Smooth muscle cell (in vitro differentiated cells): ENCODE data around the gene ETV4. TPM values are rescaled to one million over a fixed set of nuclear protein-coding genes. Genes with fewer than 3 reads are reported as not detected.

ENCODE experiments used
- DNase-seq: peaks from one replicate; lab custom pipeline; 2025; ENCODE audit not compliant: unreplicated experiment; lab: John Stamatoyannopoulos, UW
- H2AFZ ChIP-seq: fragments of 200-600 bp; sonication (generic); 2 replicates; pipeline ENCODE4 v1.6.0; 2016; ENCODE audit warnings: antibody characterized with exemption, low read depth, mild to moderate bottlenecking
- H3F3A ChIP-seq: fragments of 200-600 bp; sonication (generic); 2 replicates; pipeline ENCODE4 v1.6.0; 2017; ENCODE audit warnings: antibody characterized with exemption, low read depth
- H3K27ac ChIP-seq: fragments of 200-600 bp; sonication (generic); 2 replicates; pipeline ENCODE4 v1.5.1; 2016; ENCODE audit warnings: low read depth, mild to moderate bottlenecking
- H3K27me3 ChIP-seq: fragments of 200-600 bp; sonication (generic); 2 replicates; pipeline ENCODE4 v1.6.1; 2016; ENCODE audit warnings: low read depth, mild to moderate bottlenecking
- H3K36me3 ChIP-seq: fragments of 200-600 bp; sonication (generic); 2 replicates; pipeline ENCODE4 v1.5.1; 2016; ENCODE audit warnings: low read depth
- H3K4me1 ChIP-seq: fragments of 200-600 bp; sonication (generic); 2 replicates; pipeline ENCODE4 v1.5.1; 2016; ENCODE audit warnings: low read depth
- H3K4me2 ChIP-seq: fragments of 200-600 bp; sonication (generic); 2 replicates; pipeline ENCODE4 v1.6.0; 2016; ENCODE audit warnings: mild to moderate bottlenecking
- H3K4me3 ChIP-seq: fragments of 200-600 bp; sonication (generic); 2 replicates; pipeline ENCODE4 v1.5.1; 2016; ENCODE audit warnings: mild to moderate bottlenecking
- H3K79me2 ChIP-seq: fragments of 200-600 bp; sonication (generic); 2 replicates; pipeline ENCODE4 v1.6.0; 2016; ENCODE audit warnings: low read depth, mild to moderate bottlenecking
- H3K9ac ChIP-seq: fragments of 200-600 bp; sonication (generic); 2 replicates; pipeline ENCODE4 v1.6.0; 2016; ENCODE audit warnings: low read depth
- H3K9me3 ChIP-seq: fragments of 200-600 bp; sonication (generic); replicated peaks from 2 replicates; pipeline ENCODE4 v1.5.1; 2016; ENCODE audit warnings: low read depth
- H4K20me1 ChIP-seq: fragments of 200-600 bp; sonication (generic); 2 replicates; pipeline ENCODE4 v1.6.0; 2016; ENCODE audit warnings: low read depth
- WGBS: methylation state at CpG from one replicate; pipeline ENCODE4 v1.1.7; 2016; ENCODE audit warnings: low lambda C conversion rate; 5-methylcytosine and 5-hydroxymethylcytosine counted together
- polyA plus RNA-seq: library from polyadenylated mRNA; unstranded; fragments of >200 nt; fragmentation: Nextera tagmentation; extraction: Ambion mirVana; gene quantifications from 2 replicates; pipeline ENCODE4 v1.2.1, GENCODE V29; 2016
- total RNA-seq: library from RNA; depleted of rRNA; stranded (reverse); fragments of >200 nt; gene quantifications from 2 replicates; pipeline ENCODE4 v1.2.3, GENCODE V29; 2014
- TF ChIP-seq, protein P1 (sequence below): fragments of 200-600 bp; sonication (generic); IDR thresholded peaks from 2 replicates; pipeline ENCODE4 v1.5.1; 2017; ENCODE audit warnings: borderline replicate concordance, mild to moderate bottlenecking, antibody characterized with exemption; ENCODE audit not compliant: insufficient read depth, poor library complexity, severe bottlenecking

Gene ETV4
- total and polyA plus RNA-seq, 2 experiments from 2014 or later, result 21.7 to 33.5 TPM

DNA sequence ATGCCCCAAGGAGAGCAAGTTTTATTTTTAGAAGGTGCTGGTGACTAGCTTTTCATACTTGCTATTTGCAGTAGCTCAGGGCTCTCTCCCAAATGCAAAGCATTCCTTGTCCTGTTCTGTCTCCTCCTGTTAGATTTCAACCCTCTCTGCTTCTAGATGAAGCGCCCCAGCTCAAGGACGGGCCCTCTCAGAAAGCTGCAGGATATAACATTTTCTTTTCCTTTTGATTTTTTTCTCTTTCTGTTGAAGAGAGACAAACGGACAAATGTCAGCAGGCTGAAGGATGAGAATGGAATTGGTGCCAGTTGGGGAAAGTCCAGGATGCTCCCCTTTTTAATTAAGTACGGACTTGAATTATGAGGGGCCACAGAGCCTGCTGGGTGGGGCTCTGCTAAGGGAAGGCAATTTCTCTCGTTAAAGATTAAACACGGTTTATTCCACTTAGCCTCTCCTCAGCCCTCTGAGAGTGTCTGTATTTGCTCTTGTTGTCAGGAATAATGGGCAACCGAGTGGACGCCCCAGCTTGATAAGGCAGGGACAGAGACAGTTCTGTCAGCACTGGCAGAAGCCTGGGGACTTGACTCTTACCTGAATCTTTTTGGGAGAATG lies 6.2 kb upstream of the ETV4 start:
- Histone ChIP-seq H3K9me3 (no peaks in the 10 kb centered on the region), H3K4me3 (no peak overlapping the region), H3K4me1 (peaks cover 10% of the 10 kb centered on the region), H3K79me2 (no peaks in the 10 kb centered on the region), H3K9ac (no peak overlapping the region), H3K27ac (no peak overlapping the region), H3K27me3 (no peaks in the 10 kb centered on the region), H3K36me3 (no peaks in the 10 kb centered on the region), H4K20me1 (no peaks in the 10 kb centered on the region), H3K4me2 (no peak overlapping the region), H3F3A (no peaks in the 10 kb centered on the region), H2AFZ (no peak overlapping the region)
- DNase-seq, result no peak
- TF ChIP-seq, protein P1, sequence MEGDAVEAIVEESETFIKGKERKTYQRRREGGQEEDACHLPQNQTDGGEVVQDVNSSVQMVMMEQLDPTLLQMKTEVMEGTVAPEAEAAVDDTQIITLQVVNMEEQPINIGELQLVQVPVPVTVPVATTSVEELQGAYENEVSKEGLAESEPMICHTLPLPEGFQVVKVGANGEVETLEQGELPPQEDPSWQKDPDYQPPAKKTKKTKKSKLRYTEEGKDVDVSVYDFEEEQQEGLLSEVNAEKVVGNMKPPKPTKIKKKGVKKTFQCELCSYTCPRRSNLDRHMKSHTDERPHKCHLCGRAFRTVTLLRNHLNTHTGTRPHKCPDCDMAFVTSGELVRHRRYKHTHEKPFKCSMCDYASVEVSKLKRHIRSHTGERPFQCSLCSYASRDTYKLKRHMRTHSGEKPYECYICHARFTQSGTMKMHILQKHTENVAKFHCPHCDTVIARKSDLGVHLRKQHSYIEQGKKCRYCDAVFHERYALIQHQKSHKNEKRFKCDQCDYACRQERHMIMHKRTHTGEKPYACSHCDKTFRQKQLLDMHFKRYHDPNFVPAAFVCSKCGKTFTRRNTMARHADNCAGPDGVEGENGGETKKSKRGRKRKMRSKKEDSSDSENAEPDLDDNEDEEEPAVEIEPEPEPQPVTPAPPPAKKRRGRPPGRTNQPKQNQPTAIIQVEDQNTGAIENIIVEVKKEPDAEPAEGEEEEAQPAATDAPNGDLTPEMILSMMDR, result no peak
- 72% methylated on average over 8 of the region's 8 CpGs for WGBS

- H3K9ac ChIP-seq, result no peak overlapping the region
- no peaks in the 10 kb centered on the region for H4K20me1 ChIP-seq
Observed at GRCh38 chr17:43550754-43551153, 4.6 kb upstream of the ETV4 start.

GRCh38 chr17:43549496-43549895 lies 3.4 kb upstream of the ETV4 start:
- no peak for DNase-seq
- TF ChIP-seq, protein P1, result no peak
- WGBS, result 82% methylated on average over 5 of the region's 5 CpGs
- no peak overlapping the region for H2AFZ ChIP-seq
- peaks cover 17% of the 10 kb centered on the region for H3K4me1 ChIP-seq
- no peaks in the 10 kb centered on the region for H4K20me1 ChIP-seq
- H3K4me3 ChIP-seq, result no peak overlapping the region
- no peaks in the 10 kb centered on the region for H3K27me3 ChIP-seq
- no peaks in the 10 kb centered on the region for H3F3A ChIP-seq
- H3K9ac ChIP-seq, result no peak overlapping the region
- H3K4me2 ChIP-seq, result no peak overlapping the region
- H3K36me3 ChIP-seq, result no peaks in the 10 kb centered on the region
- H3K79me2 ChIP-seq, result no peaks in the 10 kb centered on the region
- H3K27ac ChIP-seq, result no peak overlapping the region
- no peaks in the 10 kb centered on the region for H3K9me3 ChIP-seq

More at GRCh38 chr17:43550754-43551153, 4.6 kb upstream of the ETV4 start:
- H2AFZ ChIP-seq, result no peak overlapping the region
- H3K4me3 ChIP-seq, result no peak overlapping the region
- no peaks in the 10 kb centered on the region for H3K27me3 ChIP-seq
- TF ChIP-seq, protein P1, result no peak
- H3K9me3 ChIP-seq, result no peaks in the 10 kb centered on the region
- H3K79me2 ChIP-seq, result no peaks in the 10 kb centered on the region
- H3F3A ChIP-seq, result no peaks in the 10 kb centered on the region
- WGBS, result 70% methylated on average over 4 of the region's 4 CpGs
- peaks cover 14% of the 10 kb centered on the region for H3K4me1 ChIP-seq
- H3K36me3 ChIP-seq, result no peaks in the 10 kb centered on the region
- no peak for DNase-seq
- H3K27ac ChIP-seq, result no peak overlapping the region
- no peak overlapping the region for H3K4me2 ChIP-seq

GRCh38 chr17:43548689-43549379 lies 2.7 kb upstream of the ETV4 start:
- 85% methylated on average over 3 of the region's 3 CpGs for WGBS
- H3K27ac ChIP-seq, result no peak overlapping the region

More at GRCh38 chr17:43548689-43549379, 2.7 kb upstream of the ETV4 start:
- Histone ChIP-seq H3K79me2 (no peaks in the 10 kb centered on the region), H3K9me3 (no peaks in the 10 kb centered on the region), H3F3A (no peaks in the 10 kb centered on the region), H4K20me1 (no peaks in the 10 kb centered on the region), H3K9ac (no peak overlapping the region), H3K4me1 (peaks cover 17% of the 10 kb centered on the region), H3K4me2 (no peak overlapping the region), H2AFZ (no peak overlapping the region), H3K4me3 (no peak overlapping the region), H3K27me3 (no peaks in the 10 kb centered on the region), H3K36me3 (no peaks in the 10 kb centered on the region)
- no peak for DNase-seq
- TF ChIP-seq, protein P1, result no peak
